OCI-LY3 (cell line): ENCODE measurements around the gene EFNA4.

ENCODE experiments used
- H2AFZ ChIP-seq: fragments of 200-600, 300-600 bp; shearing (Covaris generic); 2 replicates; pipeline ENCODE4 v1.6.0; 2014; ENCODE audit warnings: antibody characterized with exemption, low read depth, low read length
- H3K27ac ChIP-seq: fragments of 200-600, 300-600 bp; sonication (generic); 2 replicates; pipeline ENCODE4 v1.5.1; 2014; ENCODE audit warnings: mild to moderate bottlenecking, low read length, moderate library complexity, mixed read lengths
- H3K27me3 ChIP-seq: fragments of 200-600, 300-600 bp; sonication (generic); 2 replicates; pipeline ENCODE4 v1.6.1; 2014; ENCODE audit warnings: low read depth, low read length, mixed read lengths
- H3K36me3 ChIP-seq: fragments of 200-600, 300-600 bp; sonication (generic); replicated peaks from 2 replicates; pipeline ENCODE3; 2014; ENCODE audit warnings: low read depth, low read length, mixed read lengths
- H3K4me1 ChIP-seq: fragments of 300-600, 200-600 bp; sonication (generic); 2 replicates; pipeline ENCODE4 v1.6.1; 2014; ENCODE audit warnings: low read length, mixed read lengths
- H3K4me2 ChIP-seq: fragments of 200-600, 300-600 bp; sonication (generic); 2 replicates; pipeline ENCODE4 v1.6.1; 2014; ENCODE audit warnings: low read length, mixed read lengths
- H3K4me3 ChIP-seq: fragments of 300-600, 200-600 bp; sonication (generic); 2 replicates; pipeline ENCODE4 v1.5.1; 2014; ENCODE audit warnings: antibody characterized with exemption, mild to moderate bottlenecking, low read length, moderate library complexity
- H3K79me2 ChIP-seq: fragments of 300-600, 200-600 bp; shearing (Covaris generic); 2 replicates; pipeline ENCODE4 v1.6.1; 2014; ENCODE audit warnings: mild to moderate bottlenecking, low read length, mixed read lengths
- H3K9ac ChIP-seq: fragments of 300-600, 200-600 bp; shearing (Covaris generic); 2 replicates; pipeline ENCODE4 v1.6.0; 2014; ENCODE audit warnings: mild to moderate bottlenecking, low read length, moderate library complexity
- H3K9me3 ChIP-seq: fragments of 200-600, 300-600 bp; shearing (Covaris generic); 2 replicates; pipeline ENCODE4 v1.6.1; 2014; ENCODE audit warnings: low read length, mixed read lengths; ENCODE audit not compliant: insufficient read depth
- H4K20me1 ChIP-seq: fragments of 200-600, 300-600 bp; sonication (generic); 2 replicates; pipeline ENCODE4 v1.6.1; 2016; ENCODE audit warnings: low read length, mixed read lengths; ENCODE audit not compliant: insufficient read depth
- EZH2phosphoT487 ChIP-seq: fragments of 200-600 bp; shearing (Covaris generic); IDR thresholded peaks from 2 replicates; pipeline ENCODE4 v1.6.1; 2018; ENCODE audit warnings: antibody characterized with exemption, mixed run types, low read depth
- TF ChIP-seq, protein P1 (sequence below): fragments of 200-600, 300-600 bp; sonication (generic); IDR thresholded peaks from 2 replicates; pipeline ENCODE4 v1.5.1; 2014; ENCODE audit warnings: antibody characterized with exemption, low read length, low read depth

EFNA4 gene, protein sequence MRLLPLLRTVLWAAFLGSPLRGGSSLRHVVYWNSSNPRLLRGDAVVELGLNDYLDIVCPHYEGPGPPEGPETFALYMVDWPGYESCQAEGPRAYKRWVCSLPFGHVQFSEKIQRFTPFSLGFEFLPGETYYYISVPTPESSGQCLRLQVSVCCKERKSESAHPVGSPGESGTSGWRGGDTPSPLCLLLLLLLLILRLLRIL

DNA sequence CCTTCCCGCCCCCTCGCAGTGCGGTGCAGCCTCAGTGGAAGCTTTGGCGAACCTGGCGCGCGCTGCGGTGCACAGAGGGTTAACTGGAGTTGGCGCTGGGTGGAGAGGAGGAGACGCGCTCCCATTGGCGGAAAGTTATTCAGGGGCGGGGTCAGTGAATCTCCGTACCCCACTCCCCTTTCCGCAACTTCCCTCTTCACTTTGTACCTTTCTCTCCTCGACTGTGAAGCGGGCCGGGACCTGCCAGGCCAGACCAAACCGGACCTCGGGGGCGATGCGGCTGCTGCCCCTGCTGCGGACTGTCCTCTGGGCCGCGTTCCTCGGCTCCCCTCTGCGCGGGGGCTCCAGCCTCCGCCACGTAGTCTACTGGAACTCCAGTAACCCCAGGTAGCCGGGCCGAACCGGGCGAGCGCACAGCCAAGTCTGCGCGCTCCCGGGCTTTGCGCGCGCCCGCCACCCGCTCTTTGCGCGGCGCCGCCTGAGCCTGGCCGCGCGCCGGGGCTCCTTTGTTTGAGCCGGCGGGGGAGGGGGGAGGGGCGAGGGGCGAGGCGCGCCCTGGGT is at the start of gene EFNA4:
Gene EFNA4, plus strand, starts transcription at position 191 of the 561 bp plus-strand sequence. Its CDS starts 84 bp downstream, at position 275.
- Histone ChIP-seq H2AFZ (peak within 1 kb of the TSS; percentile 22; the same call in 1 of the 2 replicates), H3K9ac (peak within 1 kb of the TSS; percentile 85), H4K20me1 (peaks cover 10% of the 10 kb centered on the region; the same call in 1 of the 2 replicates), H3K27ac (peak within 1 kb of the TSS; percentile 71), H3K36me3 (peaks cover 16% of the 10 kb centered on the region), H3K4me1 (peaks cover 26% of the 10 kb centered on the region), H3K4me3 (peak within 1 kb of the TSS; percentile 83), H3K79me2 (peaks cover 13% of the 10 kb centered on the region), H3K4me2 (peak within 1 kb of the TSS; percentile 91), H3K9me3 (no peaks in the 10 kb centered on the region), H3K27me3 (no peaks in the 10 kb centered on the region)
- TF ChIP-seq EZH2phosphoT487: no peak
- TF ChIP-seq, protein P1, sequence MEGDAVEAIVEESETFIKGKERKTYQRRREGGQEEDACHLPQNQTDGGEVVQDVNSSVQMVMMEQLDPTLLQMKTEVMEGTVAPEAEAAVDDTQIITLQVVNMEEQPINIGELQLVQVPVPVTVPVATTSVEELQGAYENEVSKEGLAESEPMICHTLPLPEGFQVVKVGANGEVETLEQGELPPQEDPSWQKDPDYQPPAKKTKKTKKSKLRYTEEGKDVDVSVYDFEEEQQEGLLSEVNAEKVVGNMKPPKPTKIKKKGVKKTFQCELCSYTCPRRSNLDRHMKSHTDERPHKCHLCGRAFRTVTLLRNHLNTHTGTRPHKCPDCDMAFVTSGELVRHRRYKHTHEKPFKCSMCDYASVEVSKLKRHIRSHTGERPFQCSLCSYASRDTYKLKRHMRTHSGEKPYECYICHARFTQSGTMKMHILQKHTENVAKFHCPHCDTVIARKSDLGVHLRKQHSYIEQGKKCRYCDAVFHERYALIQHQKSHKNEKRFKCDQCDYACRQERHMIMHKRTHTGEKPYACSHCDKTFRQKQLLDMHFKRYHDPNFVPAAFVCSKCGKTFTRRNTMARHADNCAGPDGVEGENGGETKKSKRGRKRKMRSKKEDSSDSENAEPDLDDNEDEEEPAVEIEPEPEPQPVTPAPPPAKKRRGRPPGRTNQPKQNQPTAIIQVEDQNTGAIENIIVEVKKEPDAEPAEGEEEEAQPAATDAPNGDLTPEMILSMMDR: no peak

DNA sequence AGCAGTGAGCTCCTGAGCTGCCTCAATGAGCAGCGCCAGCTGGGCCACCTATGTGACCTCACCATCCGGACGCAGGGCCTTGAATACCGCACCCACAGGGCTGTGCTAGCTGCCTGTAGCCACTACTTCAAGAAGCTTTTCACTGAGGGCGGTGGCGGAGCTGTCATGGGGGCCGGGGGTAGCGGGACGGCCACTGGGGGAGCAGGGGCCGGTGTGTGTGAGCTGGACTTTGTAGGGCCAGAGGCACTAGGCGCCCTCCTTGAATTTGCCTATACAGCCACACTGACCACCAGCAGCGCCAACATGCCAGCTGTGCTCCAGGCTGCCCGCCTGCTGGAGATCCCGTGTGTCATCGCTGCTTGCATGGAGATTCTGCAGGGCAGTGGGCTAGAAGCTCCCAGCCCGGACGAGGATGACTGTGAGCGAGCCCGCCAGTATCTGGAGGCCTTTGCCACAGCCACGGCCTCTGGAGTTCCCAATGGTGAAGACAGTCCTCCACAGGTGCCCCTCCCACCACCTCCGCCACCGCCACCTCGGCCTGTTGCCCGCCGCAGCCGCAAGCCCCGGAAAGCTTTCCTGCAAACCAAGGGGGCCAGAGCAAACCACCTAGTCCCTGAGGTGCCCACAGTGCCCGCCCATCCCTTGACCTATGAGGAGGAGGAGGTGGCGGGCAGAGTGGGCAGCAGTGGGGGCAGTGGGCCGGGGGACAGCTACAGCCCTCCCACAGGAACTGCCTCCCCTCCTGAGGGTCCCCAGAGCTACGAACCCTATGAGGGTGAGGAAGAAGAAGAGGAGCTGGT is 48.6 kb upstream of the EFNA4 start:
- H2AFZ ChIP-seq: no peak overlapping the region
- H3K4me3 ChIP-seq: no peak overlapping the region
- H3K36me3 ChIP-seq: peaks cover 29% of the 10 kb centered on the region
- no peak overlapping the region for H3K27ac ChIP-seq
- peaks cover 33% of the 10 kb centered on the region for H3K4me1 ChIP-seq
- TF ChIP-seq, protein P1: no peak
- no peak for TF ChIP-seq EZH2phosphoT487
- peaks cover 40% of the 10 kb centered on the region for H4K20me1 ChIP-seq
- no peaks in the 10 kb centered on the region for H3K9me3 ChIP-seq
- no peak overlapping the region for H3K4me2 ChIP-seq
- H3K9ac ChIP-seq: no peak overlapping the region
- H3K79me2 ChIP-seq: no peaks in the 10 kb centered on the region
- no peaks in the 10 kb centered on the region for H3K27me3 ChIP-seq

DNA sequence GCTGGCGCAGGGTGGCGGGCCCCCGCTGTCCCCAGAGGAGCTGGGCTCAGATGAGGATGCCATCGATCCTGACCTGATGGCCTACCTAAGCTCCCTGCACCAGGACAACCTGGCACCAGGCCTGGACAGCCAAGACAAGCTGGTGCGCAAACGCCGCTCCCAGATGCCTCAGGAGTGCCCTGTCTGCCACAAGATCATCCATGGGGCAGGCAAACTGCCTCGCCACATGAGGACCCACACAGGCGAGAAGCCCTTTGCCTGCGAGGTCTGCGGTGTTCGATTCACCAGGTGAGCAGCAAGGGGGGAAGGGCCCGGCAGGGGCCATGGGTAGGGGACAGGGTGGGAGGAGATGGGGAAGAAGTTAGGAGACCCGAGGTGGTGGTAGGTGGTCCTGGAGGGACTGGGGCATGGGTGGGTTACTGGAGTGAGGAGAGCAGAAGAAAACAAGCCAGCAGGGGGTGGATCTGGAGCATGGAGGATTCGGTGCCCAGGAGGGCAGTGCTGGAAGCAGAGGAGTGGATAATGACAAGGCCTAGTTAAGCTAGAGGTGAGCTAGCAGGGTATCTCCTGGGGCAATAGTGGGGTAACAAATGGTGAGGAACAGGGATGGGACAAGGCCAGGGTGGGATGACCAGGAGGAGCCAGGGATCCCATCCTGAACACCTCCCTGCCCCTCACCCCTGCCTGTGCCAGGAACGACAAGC is 47.9 kb upstream of the EFNA4 start:
- Histone ChIP-seq H3K9me3 (no peaks in the 10 kb centered on the region), H3K4me1 (peaks cover 30% of the 10 kb centered on the region), H3K79me2 (no peaks in the 10 kb centered on the region), H2AFZ (no peak overlapping the region), H4K20me1 (peaks cover 33% of the 10 kb centered on the region), H3K27ac (peak overlapping the region; percentile 75), H3K4me3 (no peak overlapping the region), H3K9ac (no peak overlapping the region), H3K4me2 (no peak overlapping the region), H3K36me3 (peaks cover 29% of the 10 kb centered on the region), H3K27me3 (no peaks in the 10 kb centered on the region)
- TF ChIP-seq, protein P1: no peak
- no peak for TF ChIP-seq EZH2phosphoT487
